Measurements from ENCODE around the gene PLPPR5.

Gene PLPPR5

GRCh38 chr1:98940722-98941079 lies 64.0 kb downstream of the PLPPR5 start:
- no peaks in the 10 kb centered on the region for H3K9me3 ChIP-seq (replicated peaks; ENCODE audit: insufficient read depth, low read length)
- H3K4me2 ChIP-seq (ENCODE audit: low read depth, low read length), result no peak overlapping the region
- H4K20me1 ChIP-seq (ENCODE audit: insufficient read depth, low read length), result no peaks in the 10 kb centered on the region
- H2AFZ ChIP-seq (ENCODE audit: low read length), result no peak overlapping the region
- H3K4me3 ChIP-seq (ENCODE audit: low read length), result no peak overlapping the region
- H3K27me3 ChIP-seq (replicated peaks; ENCODE audit: insufficient read depth, low read length), result no peaks in the 10 kb centered on the region
- TF ChIP-seq EZH2phosphoT487 (IDR thresholded peaks at IDR 0.05; ENCODE audit: low read length), result no peak
- no peak for TF ChIP-seq EZH2 (optimal IDR thresholded peaks at IDR 0.05; ENCODE audit: low read depth, low read length)
- no peak for TF ChIP-seq CTCF (IDR thresholded peaks at IDR 0.05; ENCODE audit: low read length)
- H3K79me2 ChIP-seq (ENCODE audit: low read length), result no peaks in the 10 kb centered on the region
- H3F3A ChIP-seq (ENCODE audit: insufficient read depth, low read length), result no peaks in the 10 kb centered on the region
- no peaks in the 10 kb centered on the region for H3K4me1 ChIP-seq (ENCODE audit: low read length)
- no peaks in the 10 kb centered on the region for H3K36me3 ChIP-seq (replicated peaks; ENCODE audit: insufficient read depth, low read length)
- no peak overlapping the region for H3K9ac ChIP-seq (ENCODE audit: low read length)
- H3K27ac ChIP-seq (ENCODE audit: low read length), result no peak overlapping the region
- DNase-seq, result no peak
- H3K9me2 ChIP-seq (replicated peaks; ENCODE audit: insufficient read depth, low read length), result no peaks in the 10 kb centered on the region

GRCh38 chr1:98940069-98940721 lies 64.5 kb downstream of the PLPPR5 start:
- Histone ChIP-seq H3K27ac (ENCODE audit: low read length) (no peak overlapping the region), H3K4me2 (ENCODE audit: low read depth, low read length) (no peak overlapping the region)

GRCh38 chr1:98939471-98939870 lies 65.2 kb downstream of the PLPPR5 start:
- Histone ChIP-seq H3K4me3 (ENCODE audit: low read length) (no peak overlapping the region), H4K20me1 (ENCODE audit: insufficient read depth, low read length) (no peaks in the 10 kb centered on the region), H3K9ac (ENCODE audit: low read length) (no peak overlapping the region), H3K9me3 (replicated peaks; ENCODE audit: insufficient read depth, low read length) (no peaks in the 10 kb centered on the region), H3K4me2 (ENCODE audit: low read depth, low read length) (no peak overlapping the region), H3F3A (ENCODE audit: insufficient read depth, low read length) (no peaks in the 10 kb centered on the region), H3K36me3 (replicated peaks; ENCODE audit: insufficient read depth, low read length) (no peaks in the 10 kb centered on the region), H3K27me3 (replicated peaks; ENCODE audit: insufficient read depth, low read length) (no peaks in the 10 kb centered on the region), H3K27ac (ENCODE audit: low read length) (no peak overlapping the region), H3K9me2 (replicated peaks; ENCODE audit: insufficient read depth, low read length) (no peaks in the 10 kb centered on the region), H2AFZ (ENCODE audit: low read length) (no peak overlapping the region), H3K79me2 (ENCODE audit: low read length) (no peaks in the 10 kb centered on the region), H3K4me1 (ENCODE audit: low read length) (no peaks in the 10 kb centered on the region)
- no peak for DNase-seq
- no peak for TF ChIP-seq EZH2 (optimal IDR thresholded peaks at IDR 0.05; ENCODE audit: low read depth, low read length)

More at GRCh38 chr1:98940069-98940721, 64.5 kb downstream of the PLPPR5 start:
- H4K20me1 ChIP-seq (ENCODE audit: insufficient read depth, low read length), result no peaks in the 10 kb centered on the region
- no peaks in the 10 kb centered on the region for H3K79me2 ChIP-seq (ENCODE audit: low read length)
- no peaks in the 10 kb centered on the region for H3K36me3 ChIP-seq (replicated peaks; ENCODE audit: insufficient read depth, low read length)
- TF ChIP-seq EZH2phosphoT487 (IDR thresholded peaks at IDR 0.05; ENCODE audit: low read length) (no peak), CTCF (IDR thresholded peaks at IDR 0.05; ENCODE audit: low read length) (no peak), EZH2 (optimal IDR thresholded peaks at IDR 0.05; ENCODE audit: low read depth, low read length) (no peak)
- DNase-seq, result no peak
- no peaks in the 10 kb centered on the region for H3K4me1 ChIP-seq (ENCODE audit: low read length)
- H3K4me3 ChIP-seq (ENCODE audit: low read length), result no peak overlapping the region
- no peak overlapping the region for H3K9ac ChIP-seq (ENCODE audit: low read length)
- no peaks in the 10 kb centered on the region for H3F3A ChIP-seq (ENCODE audit: insufficient read depth, low read length)
- no peak overlapping the region for H2AFZ ChIP-seq (ENCODE audit: low read length)
- H3K9me2 ChIP-seq (replicated peaks; ENCODE audit: insufficient read depth, low read length), result no peaks in the 10 kb centered on the region
- H3K27me3 ChIP-seq (replicated peaks; ENCODE audit: insufficient read depth, low read length), result no peaks in the 10 kb centered on the region
- no peaks in the 10 kb centered on the region for H3K9me3 ChIP-seq (replicated peaks; ENCODE audit: insufficient read depth, low read length)

- H3F3A ChIP-seq (ENCODE audit: insufficient read depth, low read length), result no peaks in the 10 kb centered on the region
- no peaks in the 10 kb centered on the region for H4K20me1 ChIP-seq (ENCODE audit: insufficient read depth, low read length)
- H3K27ac ChIP-seq (ENCODE audit: low read length), result no peak overlapping the region
- H3K9me3 ChIP-seq (replicated peaks; ENCODE audit: insufficient read depth, low read length), result no peaks in the 10 kb centered on the region
- no peaks in the 10 kb centered on the region for H3K4me1 ChIP-seq (ENCODE audit: low read length)
- TF ChIP-seq EZH2 (optimal IDR thresholded peaks at IDR 0.05; ENCODE audit: low read depth, low read length), result no peak
- no peak for TF ChIP-seq EZH2phosphoT487 (IDR thresholded peaks at IDR 0.05; ENCODE audit: low read length)
- TF ChIP-seq CTCF (IDR thresholded peaks at IDR 0.05; ENCODE audit: low read length), result no peak
- no peaks in the 10 kb centered on the region for H3K79me2 ChIP-seq (ENCODE audit: low read length)
- H3K9me2 ChIP-seq (replicated peaks; ENCODE audit: insufficient read depth, low read length), result no peaks in the 10 kb centered on the region
- no peak overlapping the region for H3K4me3 ChIP-seq (ENCODE audit: low read length)
- H3K4me2 ChIP-seq (ENCODE audit: low read depth, low read length), result no peak overlapping the region
- DNase-seq, result no peak
- H2AFZ ChIP-seq (ENCODE audit: low read length), result no peak overlapping the region
- no peak overlapping the region for H3K9ac ChIP-seq (ENCODE audit: low read length)
- H3K36me3 ChIP-seq (replicated peaks; ENCODE audit: insufficient read depth, low read length), result no peaks in the 10 kb centered on the region
- H3K27me3 ChIP-seq (replicated peaks; ENCODE audit: insufficient read depth, low read length), result no peaks in the 10 kb centered on the region
Measured at GRCh38 chr1:98937347-98937746, 67.3 kb downstream of the PLPPR5 start.
